Measurements from ENCODE around the gene RTF2. TPM values are rescaled to one million over a fixed set of nuclear protein-coding genes. Genes with fewer than 3 reads are reported as not detected.

RTF2 gene
- total and polyA plus RNA-seq, 8 donors: 5.5 to 87.5 (median 54.7) TPM

DNA sequence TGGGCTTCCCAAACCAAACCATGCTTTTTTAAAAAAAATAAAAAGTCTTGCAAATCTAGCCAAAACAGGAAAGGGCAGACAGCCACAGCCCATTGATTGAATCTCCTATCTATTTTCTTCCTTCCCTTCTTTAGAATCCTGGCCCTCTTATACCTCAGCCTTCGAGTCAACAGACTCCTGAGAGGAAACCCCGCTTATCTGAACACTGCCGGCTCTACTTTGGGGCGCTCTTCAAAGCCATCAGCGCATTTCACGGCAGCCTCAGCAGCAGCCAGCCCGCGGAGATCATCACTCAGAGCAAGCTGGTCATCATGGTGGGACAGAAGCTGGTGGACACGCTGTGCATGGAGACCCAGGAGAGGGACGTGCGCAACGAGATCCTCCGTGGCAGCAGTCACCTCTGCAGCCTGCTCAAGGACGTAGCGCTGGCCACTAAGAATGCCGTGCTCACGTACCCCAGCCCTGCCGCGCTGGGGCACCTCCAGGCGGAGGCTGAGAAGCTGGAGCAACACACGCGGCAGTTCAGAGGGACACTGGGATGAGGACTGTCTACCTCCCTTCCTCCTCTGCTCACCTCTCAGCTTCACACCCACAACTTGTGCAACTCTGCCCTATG lies 10.1 kb upstream of the RTF2 start:
- Histone ChIP-seq H3K27me3 (no peaks in the 10 kb centered on the region), H3K36me3 (peaks cover 0 to 8% (median 0%) of the 10 kb centered on the region in 4 donors), H3K27ac (no peak overlapping the region), H3K9me3 (no peaks in the 10 kb centered on the region), H3K4me3 (no peak overlapping the region), H3K4me1 (peaks cover 0 to 11% (median 0%) of the 10 kb centered on the region in 4 donors)
- intact Hi-C loops (cut with DNase I; ENCODE audit: low total_unique reads): no loop called here
- 54 to 90% (median 72%) methylated on average over 21 to 22 of the region's 22 CpGs for WGBS, 5 donors
- TF ChIP-seq POLR2A (IDR thresholded peaks at IDR 0.05) (no peak), EP300 (IDR thresholded peaks at IDR 0.05) (no peak), CTCF (IDR thresholded peaks at IDR 0.05) (no peak), POLR2AphosphoS5 (IDR thresholded peaks at IDR 0.05) (no peak)
- no peak for DNase-seq

GRCh38 chr20:56460459-56460858 lies 8.0 kb upstream of the RTF2 start:
- peaks cover 0 to 8% (median 0%) of the 10 kb centered on the region in 4 donors for H3K36me3 ChIP-seq
- H3K4me1 ChIP-seq: peaks cover 0 to 19% (median 0%) of the 10 kb centered on the region in 4 donors
- no peak overlapping the region for H3K27ac ChIP-seq
- H3K9me3 ChIP-seq: no peaks in the 10 kb centered on the region
- peak in 1 of 2 donors; percentile 40 for DNase-seq
- intact Hi-C loops (cut with DNase I; ENCODE audit: low total_unique reads): no loop called here
- no peak for TF ChIP-seq CTCF (IDR thresholded peaks at IDR 0.05)
- TF ChIP-seq POLR2A (IDR thresholded peaks at IDR 0.05): no peak
- TF ChIP-seq EP300 (IDR thresholded peaks at IDR 0.05): no peak
- no peak for TF ChIP-seq POLR2AphosphoS5 (IDR thresholded peaks at IDR 0.05)
- H3K27me3 ChIP-seq: no peaks in the 10 kb centered on the region
- H3K4me3 ChIP-seq: no peak overlapping the region
- WGBS, 5 donors: 50 to 68% (median 59%) methylated on average over 3 of the region's 3 CpGs

- peaks cover 0 to 8% (median 0%) of the 10 kb centered on the region in 4 donors for H3K36me3 ChIP-seq
- intact Hi-C loops (cut with DNase I; ENCODE audit: low total_unique reads): no loop called here
- no peak for TF ChIP-seq CTCF (IDR thresholded peaks at IDR 0.05)
- no peak for TF ChIP-seq POLR2AphosphoS5 (IDR thresholded peaks at IDR 0.05)
- TF ChIP-seq POLR2A (IDR thresholded peaks at IDR 0.05): no peak
- TF ChIP-seq EP300 (IDR thresholded peaks at IDR 0.05): no peak
- no peak overlapping the region for H3K4me3 ChIP-seq
- DNase-seq: no peak
- no peaks in the 10 kb centered on the region for H3K9me3 ChIP-seq
- no peak overlapping the region for H3K27ac ChIP-seq
- H3K27me3 ChIP-seq: no peaks in the 10 kb centered on the region
- WGBS, 5 donors: 58 to 73% (median 67%) methylated on average over 3 of the region's 3 CpGs
- peaks cover 0 to 19% (median 0%) of the 10 kb centered on the region in 4 donors for H3K4me1 ChIP-seq
Observed at GRCh38 chr20:56461576-56461975, 6.9 kb upstream of the RTF2 start.

GRCh38 chr20:56463428-56463827 lies 5.0 kb upstream of the RTF2 start:
- no peak for TF ChIP-seq CTCF (IDR thresholded peaks at IDR 0.05)
- no peak for TF ChIP-seq POLR2AphosphoS5 (IDR thresholded peaks at IDR 0.05)
- TF ChIP-seq POLR2A (IDR thresholded peaks at IDR 0.05): no peak
- no peak for TF ChIP-seq EP300 (IDR thresholded peaks at IDR 0.05)
- intact Hi-C loops (cut with DNase I; ENCODE audit: low total_unique reads): no loop called here
- 60 to 78% (median 71%) methylated on average over 3 of the region's 3 CpGs for WGBS, 5 donors
- no peaks in the 10 kb centered on the region for H3K9me3 ChIP-seq
- H3K4me1 ChIP-seq: peaks cover 0 to 28% (median 4%) of the 10 kb centered on the region in 4 donors
- no peak overlapping the region for H3K4me3 ChIP-seq
- no peak for DNase-seq
- peaks cover 0 to 6% (median 0%) of the 10 kb centered on the region in 4 donors for H3K36me3 ChIP-seq
- H3K27me3 ChIP-seq: no peaks in the 10 kb centered on the region
- no peak overlapping the region for H3K27ac ChIP-seq
